ACC112 (cell line): Measurements from ENCODE around the gene MIDN.

Experiments used
- H2AFZ ChIP-seq: fragments of 200-600 bp; sonication (generic); one replicate; pipeline ENCODE4 v1.6.0; 2017; ENCODE audit warnings: antibody characterized with exemption, low read length; ENCODE audit not compliant: unreplicated experiment
- H3K27ac ChIP-seq: fragments of 200-600 bp; sonication (generic); 2 replicates; pipeline ENCODE4 v1.5.1; 2014; ENCODE audit warnings: low read depth, mild to moderate bottlenecking, antibody characterized with exemption, low read length, moderate library complexity
- H3K27me3 ChIP-seq: fragments of 200-600 bp; sonication (generic); 2 replicates; pipeline ENCODE4 v1.6.1; 2014; ENCODE audit warnings: mild to moderate bottlenecking, antibody characterized with exemption, low read length, moderate library complexity, mixed read lengths; ENCODE audit not compliant: insufficient read depth
- H3K36me3 ChIP-seq: fragments of 200-600 bp; sonication (generic); 2 replicates; pipeline ENCODE4 v1.6.1; 2016; ENCODE audit warnings: mild to moderate bottlenecking, antibody characterized with exemption, low read length, moderate library complexity, mixed read lengths; ENCODE audit not compliant: insufficient read depth
- H3K4me1 ChIP-seq: fragments of 200-600 bp; sonication (generic); one replicate; pipeline ENCODE4 v1.6.1; 2016; ENCODE audit warnings: low read length, mixed read lengths; ENCODE audit not compliant: insufficient read depth, unreplicated experiment, control insufficient read depth
- H3K4me3 ChIP-seq: fragments of 200-600 bp; sonication (generic); 2 replicates; pipeline ENCODE4 v1.5.1; 2014; ENCODE audit warnings: mild to moderate bottlenecking, low read depth, low read length
- H3K79me2 ChIP-seq: fragments of 200-600 bp; sonication (generic); one replicate; pipeline ENCODE4 v1.6.0; 2016; ENCODE audit warnings: low read length; ENCODE audit not compliant: control insufficient read depth, unreplicated experiment, insufficient read depth

MIDN gene

DNA sequence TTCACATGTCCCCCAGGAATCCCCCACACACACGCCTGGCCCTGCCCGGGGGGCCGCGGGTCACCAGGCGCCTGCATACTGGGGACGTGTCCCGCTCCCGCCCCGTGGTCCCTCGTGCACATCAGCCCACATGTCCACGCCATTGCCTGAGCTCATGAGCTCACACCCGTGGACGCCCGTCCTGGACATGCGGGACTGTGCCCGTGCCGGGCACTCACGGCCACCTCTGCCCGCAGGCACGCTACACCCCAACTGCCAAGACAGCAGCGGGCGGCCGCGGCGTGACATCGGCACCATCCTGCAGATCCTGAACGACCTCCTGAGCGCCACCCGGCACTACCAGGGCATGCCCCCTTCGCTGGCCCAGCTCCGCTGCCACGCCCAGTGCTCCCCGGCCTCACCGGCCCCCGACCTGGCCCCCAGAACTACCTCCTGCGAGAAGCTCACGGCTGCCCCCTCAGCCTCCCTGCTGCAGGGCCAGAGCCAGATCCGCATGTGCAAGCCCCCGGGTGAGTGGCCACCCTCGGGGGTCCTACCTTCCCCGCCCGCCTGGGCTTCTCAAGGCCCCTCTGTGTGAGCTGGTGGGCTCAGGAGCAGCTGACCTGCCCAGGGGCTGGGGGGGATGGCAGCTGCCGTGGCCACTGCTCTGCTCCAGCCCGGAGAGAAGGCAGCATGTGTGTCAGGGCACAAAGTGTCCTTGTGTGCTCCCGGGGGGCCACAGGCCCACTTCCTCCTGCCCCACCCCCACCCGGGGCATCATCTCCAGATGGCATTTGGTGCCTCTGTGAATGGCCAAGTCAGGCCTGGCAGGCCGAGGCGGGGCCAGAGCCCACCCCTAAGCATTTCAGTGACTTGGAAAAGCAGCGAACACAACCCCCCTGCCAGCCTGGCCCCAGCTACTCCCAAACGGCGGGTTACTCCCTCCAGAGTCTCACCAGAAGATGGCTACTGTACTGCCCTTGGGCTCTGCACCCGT lies 7.1 kb downstream of the MIDN start:
- H2AFZ ChIP-seq: no peak overlapping the region
- H3K4me3 ChIP-seq: no peak overlapping the region
- H3K79me2 ChIP-seq: peaks cover 44% of the 10 kb centered on the region
- peak overlapping the region; percentile 98 for H3K27ac ChIP-seq
- peaks cover 63% of the 10 kb centered on the region for H3K4me1 ChIP-seq
- peaks cover 33% of the 10 kb centered on the region; the same call in 1 of the 2 replicates for H3K36me3 ChIP-seq
- H3K27me3 ChIP-seq: no peaks in the 10 kb centered on the region

DNA sequence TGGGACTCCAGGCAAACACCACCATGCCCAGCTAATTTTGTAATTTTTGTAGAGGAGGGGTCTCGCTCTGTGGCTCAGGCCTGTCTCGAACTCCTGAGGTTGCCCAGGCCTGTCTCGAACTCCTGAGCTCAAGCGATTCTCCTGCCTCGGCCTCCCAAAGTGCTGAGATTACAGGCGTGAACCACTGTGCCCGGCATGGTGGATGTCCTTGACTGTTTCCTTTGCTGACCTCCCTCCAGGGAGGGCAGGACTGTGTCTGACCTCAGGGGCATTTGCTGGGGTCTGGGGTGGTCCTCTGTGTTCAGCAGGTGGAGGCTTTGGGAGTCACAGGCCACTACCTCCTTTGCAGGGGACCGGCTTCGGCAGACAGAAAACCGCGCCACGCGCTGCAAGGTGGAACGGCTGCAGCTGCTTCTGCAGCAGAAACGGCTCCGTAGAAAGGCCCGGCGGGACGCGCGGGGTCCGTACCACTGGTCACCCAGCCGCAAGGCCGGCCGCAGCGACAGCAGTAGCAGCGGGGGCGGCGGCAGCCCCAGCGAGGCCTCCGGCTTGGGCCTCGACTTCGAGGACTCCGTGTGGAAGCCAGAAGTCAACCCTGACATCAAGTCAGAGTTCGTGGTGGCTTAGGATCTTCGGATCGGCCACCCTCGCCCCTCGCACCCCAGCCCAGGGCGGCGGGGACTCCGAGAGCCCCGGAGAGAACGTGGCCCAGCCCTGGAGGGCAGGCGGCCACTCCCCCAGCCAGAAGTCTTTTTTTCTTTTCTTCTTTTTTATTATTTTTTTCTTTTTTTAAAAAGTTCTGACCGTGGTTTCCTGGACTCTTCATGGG lies 8.5 kb downstream of the MIDN start:
- peak overlapping the region; percentile 95 for H3K27ac ChIP-seq
- H3K27me3 ChIP-seq: no peaks in the 10 kb centered on the region
- H2AFZ ChIP-seq: no peak overlapping the region
- H3K79me2 ChIP-seq: peaks cover 31% of the 10 kb centered on the region
- no peak overlapping the region for H3K4me3 ChIP-seq
- peaks cover 73% of the 10 kb centered on the region for H3K4me1 ChIP-seq
- H3K36me3 ChIP-seq: peaks cover 24% of the 10 kb centered on the region; the same call in 1 of the 2 replicates

DNA sequence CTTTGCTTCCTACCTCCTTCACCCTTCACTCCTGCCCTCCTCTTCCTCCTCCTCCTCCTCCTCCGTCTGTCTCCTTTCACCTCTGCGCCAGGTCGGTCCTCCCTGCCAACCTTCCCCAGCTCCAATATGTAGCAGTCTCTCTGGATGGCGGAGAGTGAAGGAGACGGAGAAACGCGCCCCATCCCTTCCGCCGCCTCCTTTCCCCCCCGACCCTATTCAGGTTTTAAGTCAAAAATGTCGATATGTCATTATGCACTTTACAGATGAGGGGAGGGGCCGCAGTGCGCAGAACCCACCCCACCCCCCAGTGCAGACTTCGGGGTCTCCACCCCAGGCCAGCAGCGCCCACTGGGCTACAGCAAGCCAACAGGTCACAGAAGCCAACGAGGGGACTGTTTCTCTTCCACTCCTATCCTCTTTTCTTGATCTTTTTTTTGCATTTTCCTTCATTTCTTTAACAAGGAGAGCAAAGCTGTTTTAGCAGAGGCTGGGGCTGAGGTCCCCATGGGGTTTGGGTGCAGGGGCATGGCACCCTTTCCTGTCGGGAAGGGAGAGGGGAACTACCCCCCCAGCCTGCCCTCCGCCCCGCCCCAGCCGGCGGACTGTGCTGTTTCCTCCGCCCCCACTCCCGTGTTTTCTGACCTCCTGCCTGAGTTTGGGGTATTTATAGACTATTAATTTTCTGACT lies 9.2 kb downstream of the MIDN start:
- Histone ChIP-seq H3K4me1 (peaks cover 80% of the 10 kb centered on the region), H3K27ac (peak overlapping the region; percentile 95), H3K27me3 (no peaks in the 10 kb centered on the region), H3K79me2 (peaks cover 30% of the 10 kb centered on the region), H3K36me3 (peaks cover 23% of the 10 kb centered on the region; the same call in 1 of the 2 replicates), H2AFZ (no peak overlapping the region), H3K4me3 (no peak overlapping the region)

DNA sequence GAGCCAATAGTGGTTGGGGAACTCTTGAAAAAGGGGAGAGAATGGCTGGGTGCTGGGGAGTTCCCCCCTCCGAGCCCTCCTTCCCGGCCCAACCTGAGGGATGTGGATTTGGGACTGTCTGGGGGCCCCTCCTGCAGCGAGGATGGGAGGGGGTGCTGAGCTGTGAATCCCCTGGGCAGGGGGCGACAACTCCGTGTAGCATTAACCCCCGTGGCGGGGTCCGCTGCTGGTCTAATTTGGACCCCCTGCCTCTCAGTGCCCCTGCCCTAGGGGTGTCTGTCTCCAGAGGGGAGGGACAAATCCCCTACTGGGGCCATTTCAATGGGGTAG lies 9.7 kb downstream of the MIDN start:
- H3K4me1 ChIP-seq: peaks cover 85% of the 10 kb centered on the region
- peak overlapping the region; percentile 95 for H3K27ac ChIP-seq
- H3K36me3 ChIP-seq: peaks cover 23% of the 10 kb centered on the region; the same call in 1 of the 2 replicates
- H3K4me3 ChIP-seq: 0 out of 2 replicates have a peak overlapping the region, but pooled peaks have one; percentile 16
- H2AFZ ChIP-seq: no peak overlapping the region
- peaks cover 30% of the 10 kb centered on the region for H3K79me2 ChIP-seq
- no peaks in the 10 kb centered on the region for H3K27me3 ChIP-seq

DNA sequence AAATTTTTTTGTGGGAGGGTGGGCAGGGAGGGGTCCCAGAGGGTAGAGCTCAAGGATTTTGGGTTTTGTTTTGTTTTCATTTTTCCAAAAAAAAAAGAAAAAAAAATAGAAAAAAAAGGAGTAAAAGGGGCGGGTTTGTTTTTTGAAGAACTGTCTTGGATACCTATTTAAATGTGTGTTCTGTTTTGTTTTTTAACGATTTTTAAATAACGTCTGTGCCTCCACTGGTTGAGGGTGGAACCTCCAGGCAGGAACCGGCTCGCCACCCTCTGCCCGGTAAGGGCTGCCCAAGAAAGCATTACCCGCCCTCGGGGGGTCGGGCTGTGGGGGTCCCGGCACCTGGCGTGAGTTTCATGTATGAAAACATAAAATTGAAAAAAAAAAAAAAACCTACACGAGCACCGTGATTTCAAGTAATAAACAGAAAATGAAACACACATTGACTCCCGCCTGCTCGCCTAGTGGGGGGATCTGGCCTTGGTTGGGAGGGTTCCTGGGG lies 10.4 kb downstream of the MIDN start:
- Histone ChIP-seq H3K4me3 (no peak overlapping the region), H3K36me3 (peaks cover 19% of the 10 kb centered on the region; the same call in 1 of the 2 replicates), H3K27ac (peak overlapping the region; percentile 95), H2AFZ (no peak overlapping the region), H3K79me2 (peaks cover 25% of the 10 kb centered on the region), H3K27me3 (no peaks in the 10 kb centered on the region), H3K4me1 (peaks cover 85% of the 10 kb centered on the region)

DNA sequence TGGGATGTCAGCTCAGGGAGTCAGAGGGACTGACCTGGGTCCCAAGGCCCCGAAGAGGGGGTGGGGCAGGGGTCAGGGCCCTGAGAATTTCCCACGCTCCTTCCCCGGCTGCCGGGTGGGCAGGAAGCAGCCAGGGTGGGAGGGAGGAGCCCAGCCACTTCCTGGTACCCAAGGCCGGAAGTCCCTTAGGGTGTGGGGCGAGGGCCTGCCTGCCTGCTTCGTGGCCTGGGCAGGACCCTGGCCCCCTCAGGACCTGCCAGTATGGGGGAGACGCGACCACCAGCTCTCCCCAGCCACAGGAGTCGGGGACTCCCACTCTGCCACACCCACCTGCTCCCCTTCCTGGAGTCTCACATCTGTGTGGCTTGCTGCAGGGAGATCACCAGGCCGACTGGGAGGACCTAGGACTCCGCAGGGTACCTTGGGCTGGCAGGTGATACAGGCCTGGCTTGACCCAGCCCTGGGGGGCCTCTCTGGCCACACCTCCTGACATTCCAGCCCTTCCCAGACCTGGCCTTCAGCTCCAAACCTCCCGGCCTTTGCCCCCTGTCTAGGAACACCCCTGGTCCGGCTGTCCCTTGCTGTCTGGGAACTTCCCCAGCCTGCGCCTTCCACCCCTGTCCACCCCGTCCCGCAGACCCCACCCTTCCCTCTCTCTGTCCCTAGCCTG lies 11.0 kb downstream of the MIDN start:
- H3K27ac ChIP-seq: peak overlapping the region; percentile 95
- peaks cover 79% of the 10 kb centered on the region for H3K4me1 ChIP-seq
- H3K27me3 ChIP-seq: no peaks in the 10 kb centered on the region
- H2AFZ ChIP-seq: no peak overlapping the region
- no peak overlapping the region for H3K4me3 ChIP-seq
- H3K36me3 ChIP-seq: peaks cover 15% of the 10 kb centered on the region; the same call in 1 of the 2 replicates
- peaks cover 20% of the 10 kb centered on the region for H3K79me2 ChIP-seq

DNA sequence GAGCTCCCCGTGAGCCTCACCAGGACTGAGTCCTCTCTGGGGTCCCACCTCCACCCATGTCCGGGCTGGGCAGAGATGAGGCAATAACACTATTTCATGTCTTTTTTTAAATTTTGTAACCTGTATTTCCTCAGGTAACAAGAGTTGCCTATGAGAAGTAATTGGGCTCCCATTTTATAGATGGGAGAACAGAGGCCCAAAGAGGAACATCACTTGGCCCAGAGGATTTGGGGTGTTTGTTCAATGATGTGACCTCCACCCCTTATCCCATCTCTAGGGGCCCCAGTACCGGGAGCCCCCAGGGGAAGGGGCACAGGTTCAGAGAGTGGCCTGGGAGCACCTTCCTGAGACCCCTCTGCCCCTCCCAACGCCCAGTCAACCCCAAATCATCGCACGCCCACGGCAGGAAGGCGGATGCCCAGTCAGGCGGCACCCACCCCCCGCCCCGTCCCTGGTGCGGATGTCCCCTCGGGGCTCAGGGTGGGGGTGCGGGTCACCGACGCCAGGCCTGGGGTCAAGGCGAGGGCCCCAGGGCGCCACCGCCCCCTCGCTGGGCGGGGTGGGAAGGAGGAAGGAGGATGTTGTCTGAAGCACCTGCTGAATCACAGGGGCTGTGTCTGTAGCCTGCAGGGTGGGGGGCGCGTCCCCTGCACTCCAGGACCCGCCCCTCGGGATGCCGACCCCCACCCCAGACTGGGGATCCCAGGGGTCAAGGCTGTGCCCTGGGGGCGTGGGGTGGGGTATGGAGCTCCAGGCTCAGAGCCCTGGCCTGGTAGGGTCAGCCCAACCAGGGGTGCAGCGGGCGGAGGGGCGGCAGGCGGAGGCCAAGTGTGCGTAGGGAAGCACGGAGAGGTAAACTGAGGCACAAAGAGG lies 11.7 kb downstream of the MIDN start:
- Histone ChIP-seq H3K4me3 (peak overlapping the region; percentile 51; the same call in 1 of the 2 replicates), H3K27ac (peak overlapping the region; percentile 95)

DNA sequence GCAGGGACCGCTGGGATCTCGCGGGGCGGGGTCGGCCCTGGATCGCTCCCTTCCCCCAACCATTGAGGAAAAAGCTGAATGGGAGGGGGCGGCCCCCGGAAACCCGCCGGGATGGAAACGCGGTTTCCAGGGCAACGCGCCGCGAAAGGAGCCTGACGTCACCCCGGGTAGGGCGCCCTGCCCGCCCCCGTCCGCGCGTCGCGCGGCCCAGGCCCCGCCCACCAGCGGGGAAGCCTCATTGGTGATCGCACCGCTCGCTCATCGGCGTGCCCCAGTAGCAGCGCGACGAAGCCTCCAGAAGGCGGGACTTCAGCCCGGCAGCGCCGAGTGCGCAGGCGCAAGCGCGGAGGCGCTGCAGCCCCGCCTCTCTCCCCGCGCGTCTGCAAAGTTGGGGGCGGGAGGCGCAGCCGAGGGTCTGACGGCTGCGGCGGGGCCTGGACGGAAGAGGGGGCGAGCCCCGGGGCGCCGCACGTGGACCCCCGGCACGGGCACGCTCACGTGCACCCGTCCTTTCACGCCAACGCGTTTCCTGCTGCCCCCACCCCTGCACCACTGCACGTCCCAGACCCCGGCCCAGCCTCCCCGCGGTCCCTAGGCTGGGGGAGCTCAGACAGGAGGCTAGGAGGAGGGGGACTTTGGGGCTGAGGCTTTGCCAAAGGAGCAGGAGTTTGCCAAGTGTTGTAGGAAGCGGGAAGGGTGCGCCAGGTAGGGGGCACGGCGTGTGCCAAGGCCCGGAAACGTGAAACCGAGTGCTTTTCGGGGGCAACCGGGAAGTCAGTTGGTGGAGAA lies 12.6 kb downstream of the MIDN start:
- H3K27ac ChIP-seq: peak overlapping the region; percentile 96
- peaks cover 6% of the 10 kb centered on the region for H3K79me2 ChIP-seq
- H3K4me1 ChIP-seq: peaks cover 75% of the 10 kb centered on the region
- peak overlapping the region; percentile 5 for H2AFZ ChIP-seq
- H3K36me3 ChIP-seq: no peaks in the 10 kb centered on the region
- peak overlapping the region; percentile 92 for H3K4me3 ChIP-seq
- no peaks in the 10 kb centered on the region for H3K27me3 ChIP-seq

More for the DNA sequence above, 11.7 kb downstream of the MIDN start:
- H2AFZ ChIP-seq: no peak overlapping the region
- H3K36me3 ChIP-seq: peaks cover 7% of the 10 kb centered on the region; the same call in 1 of the 2 replicates
- H3K79me2 ChIP-seq: peaks cover 12% of the 10 kb centered on the region
- no peaks in the 10 kb centered on the region for H3K27me3 ChIP-seq
- H3K4me1 ChIP-seq: peaks cover 79% of the 10 kb centered on the region

DNA sequence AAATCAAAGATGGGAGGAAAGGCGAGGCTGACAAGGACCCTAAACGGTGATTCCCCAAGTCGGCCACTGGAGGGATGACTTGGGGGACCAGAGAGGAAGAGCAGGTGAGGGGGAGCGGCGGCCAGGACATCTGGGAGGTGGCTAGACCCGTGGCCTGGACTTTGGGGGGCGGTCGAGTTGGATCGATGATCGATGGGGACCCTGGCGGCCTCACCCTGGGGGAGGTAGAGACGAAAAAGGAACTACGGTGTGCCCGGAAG lies 13.1 kb downstream of the MIDN start:
- H3K4me3 ChIP-seq: peak overlapping the region; percentile 92
- no peaks in the 10 kb centered on the region for H3K27me3 ChIP-seq
- H2AFZ ChIP-seq: no peak overlapping the region
- peak overlapping the region; percentile 96 for H3K27ac ChIP-seq
- H3K4me1 ChIP-seq: peaks cover 76% of the 10 kb centered on the region
- no peaks in the 10 kb centered on the region for H3K36me3 ChIP-seq
- H3K79me2 ChIP-seq: peaks cover 6% of the 10 kb centered on the region
